LNCaP clone FGC (cell line): Measurements from ENCODE around the gene C6orf136.

Experiments
- DNase-seq: peaks from one replicate; pipeline ENCODE4 v3.0.0-alpha.2; 2011; ENCODE audit warnings: low read depth
- H3K4me3 ChIP-seq: 2 replicates; pipeline ENCODE4 v1.5.1; 2011; ENCODE audit warnings: mild to moderate bottlenecking, low read depth, low read length, control low read depth
- CTCF ChIP-seq: IDR thresholded peaks from 2 replicates; pipeline ENCODE4 v1.5.1; 2012; ENCODE audit warnings: mild to moderate bottlenecking; ENCODE audit not compliant: control insufficient read depth, insufficient read depth; ENCODE audit errors: extremely low read depth

C6orf136 gene

GRCh38 chr6:30616811-30617564 lies 29.9 kb upstream of the C6orf136 start, which contains the start of gene PPP1R10:
TSS of gene PPP1R10 (minus strand) at chr6:30617243. CDS start at chr6:30609944, 7,299 bp downstream.
- no peak for TF ChIP-seq CTCF
- peak; percentile 100 for DNase-seq
- H3K4me3 ChIP-seq, result peak within 1 kb of the TSS; percentile 79

GRCh38 chr6:30617565-30618269 lies 29.2 kb upstream of the C6orf136 start, which contains the start of gene MRPS18B:
TSS of gene MRPS18B (plus strand) at chr6:30617840. CDS start at chr6:30617866, 26 bp downstream.
- TF ChIP-seq CTCF, result no peak
- peak; percentile 95 for DNase-seq
- peak within 1 kb of the TSS; percentile 79 for H3K4me3 ChIP-seq

- TF ChIP-seq CTCF, result no peak
- peak overlapping the region; percentile 79 for H3K4me3 ChIP-seq
- DNase-seq, result no peak
Observed at GRCh38 chr6:30618270-30618797, 28.6 kb upstream of the C6orf136 start.

- no peak overlapping the region for H3K4me3 ChIP-seq
- no peak for TF ChIP-seq CTCF
- no peak for DNase-seq
Observed at GRCh38 chr6:30619561-30619960, 27.4 kb upstream of the C6orf136 start.

GRCh38 chr6:30625511-30625910 lies 21.4 kb upstream of the C6orf136 start:
- no peak overlapping the region for H3K4me3 ChIP-seq
- no peak for TF ChIP-seq CTCF
- DNase-seq, result no peak

GRCh38 chr6:30626484-30627366 lies 20.2 kb upstream of the C6orf136 start, which contains the start of gene ATAT1:
TSS of gene ATAT1 (plus strand) at chr6:30626874.
- DNase-seq, result no peak
- TF ChIP-seq CTCF, result 0 out of 2 replicates have a peak, but pooled peaks have one; percentile 21
- peak within 1 kb of the TSS; percentile 83 for H3K4me3 ChIP-seq
